ENCODE data around the gene GNAT2. TPM values are rescaled to one million over a fixed set of nuclear protein-coding genes. Genes with fewer than 3 reads are reported as not detected.
"Not testable (repeated sequence)": the region's sequence is repeated elsewhere in the genome, so short reads cannot be mapped to it uniquely, and the experiment has no call there.

GNAT2 gene
- total RNA-seq (2014; rRNA removed) = not detected in 2 replicates
- 0.10 TPM for polyA plus RNA-seq (2012)

DNA sequence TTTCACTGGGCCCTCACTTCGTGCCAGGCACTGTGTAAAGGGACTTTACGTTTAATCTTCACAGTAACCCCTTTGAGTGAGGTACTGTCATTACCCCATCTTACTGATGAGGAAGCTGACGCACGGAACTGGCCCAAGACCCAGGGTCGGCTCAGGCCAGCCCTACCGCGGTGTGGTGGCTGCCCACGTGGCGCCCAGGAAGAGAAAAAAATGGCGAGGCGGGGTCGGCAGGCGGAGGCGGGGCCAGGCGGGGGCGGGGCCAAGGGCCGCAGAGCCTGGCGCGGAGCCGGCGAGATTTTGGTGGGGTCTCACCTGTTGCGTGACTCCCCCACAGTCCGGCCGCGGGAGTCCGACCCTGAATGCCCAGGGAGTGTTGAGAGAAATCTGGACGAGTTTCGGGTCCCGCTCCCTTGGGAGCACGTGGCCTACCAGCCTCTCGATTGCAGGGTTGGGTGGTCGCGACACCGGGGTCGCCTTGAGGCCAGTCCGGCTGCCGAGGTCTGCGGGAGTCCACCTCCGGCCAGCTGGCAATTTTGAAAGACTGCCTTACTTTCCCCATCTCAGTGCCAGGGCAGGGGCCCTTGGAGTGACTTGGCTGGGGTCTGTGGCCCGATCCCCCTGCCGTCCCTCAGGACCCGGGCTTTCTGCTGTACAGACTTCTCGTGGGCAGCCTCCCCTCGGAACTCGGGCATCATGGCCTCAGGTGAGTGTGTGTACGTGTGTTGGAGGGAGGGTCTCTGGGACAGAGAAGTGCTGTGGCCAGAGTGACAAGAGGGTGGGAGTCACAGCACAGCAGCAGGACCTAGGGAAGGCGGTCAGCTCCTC lies at the start of gene GNAT2, which contains the start of gene AMPD2:
TSS of gene GNAT2 (minus strand) at position 41 of the 825 bp plus-strand sequence. CDS start 6,746 bp downstream, outside the sequence.
TSS of gene AMPD2 (plus strand) at position 262 of the 825 bp plus-strand sequence. CDS start 1,339 bp downstream, outside the sequence.
- peak; percentile 71 for DNase-seq (ENCODE audit: low read depth)

DNA sequence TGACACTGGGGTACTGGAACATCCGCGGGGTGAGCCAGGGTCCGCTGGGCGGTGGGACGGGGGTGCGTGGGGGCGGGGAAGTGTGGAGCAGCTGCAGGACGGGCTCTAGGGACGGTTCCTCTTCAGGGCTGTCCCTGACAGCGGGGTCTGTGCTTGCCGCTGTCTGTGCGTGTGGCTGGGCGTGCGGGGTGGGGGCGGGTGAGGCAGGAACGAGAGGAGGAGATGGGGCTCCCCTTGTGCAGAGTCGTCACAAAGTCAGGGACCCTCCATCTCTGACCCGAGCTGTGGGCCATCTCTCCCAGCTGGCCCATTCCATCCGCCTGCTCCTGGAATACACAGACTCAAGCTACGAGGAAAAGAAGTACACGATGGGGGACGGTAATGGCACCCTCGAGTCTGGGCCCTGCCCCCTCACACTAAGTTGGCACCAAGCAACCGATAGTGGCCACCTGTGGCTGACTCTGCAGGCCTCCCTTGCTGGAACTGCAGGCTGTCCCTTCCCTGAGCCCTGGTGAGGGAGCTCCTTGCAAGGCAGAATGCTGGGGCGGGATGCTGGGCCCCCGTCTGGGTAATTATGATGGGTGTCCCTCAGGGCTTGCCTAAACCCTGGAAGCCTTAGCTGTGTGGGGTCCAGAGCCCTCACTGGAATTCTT lies 48.8 kb upstream of the GNAT2 start:
- no peak for DNase-seq (ENCODE audit: low read depth)

GRCh38 chr1:109667452-109668122 lies 48.2 kb upstream of the GNAT2 start, which contains the start of gene GSTM2:
TSS of gene GSTM2 (plus strand) at chr1:109668057. CDS start at chr1:109668116, 59 bp downstream.
- peak; percentile 82 for DNase-seq (ENCODE audit: low read depth)

- DNase-seq (ENCODE audit: low read depth) = no peak
These were observed 45.3 kb upstream of the GNAT2 start for GRCh38 chr1:109664671-109665070.

GRCh38 chr1:109661391-109661790 lies 42.0 kb upstream of the GNAT2 start:
- DNase-seq (ENCODE audit: low read depth) = no peak

DNA sequence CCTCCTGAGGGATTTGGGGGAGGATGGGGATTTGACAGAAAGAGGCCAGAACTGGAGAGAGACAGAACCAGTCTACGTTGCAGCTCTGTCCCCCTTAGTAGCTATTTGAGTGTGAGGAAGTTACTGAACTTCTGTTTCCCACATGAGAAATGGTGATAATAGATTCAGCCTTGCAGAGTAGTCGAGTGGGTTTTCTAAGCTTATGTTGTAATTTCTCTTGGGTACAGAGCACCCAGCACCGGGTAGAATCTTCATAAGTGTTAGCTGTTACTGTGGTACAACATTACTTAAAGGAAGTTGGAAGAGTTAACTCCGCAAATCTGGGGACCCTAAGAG lies 41.2 kb upstream of the GNAT2 start:
- not testable (repeated sequence) for DNase-seq (ENCODE audit: low read depth)

DNA sequence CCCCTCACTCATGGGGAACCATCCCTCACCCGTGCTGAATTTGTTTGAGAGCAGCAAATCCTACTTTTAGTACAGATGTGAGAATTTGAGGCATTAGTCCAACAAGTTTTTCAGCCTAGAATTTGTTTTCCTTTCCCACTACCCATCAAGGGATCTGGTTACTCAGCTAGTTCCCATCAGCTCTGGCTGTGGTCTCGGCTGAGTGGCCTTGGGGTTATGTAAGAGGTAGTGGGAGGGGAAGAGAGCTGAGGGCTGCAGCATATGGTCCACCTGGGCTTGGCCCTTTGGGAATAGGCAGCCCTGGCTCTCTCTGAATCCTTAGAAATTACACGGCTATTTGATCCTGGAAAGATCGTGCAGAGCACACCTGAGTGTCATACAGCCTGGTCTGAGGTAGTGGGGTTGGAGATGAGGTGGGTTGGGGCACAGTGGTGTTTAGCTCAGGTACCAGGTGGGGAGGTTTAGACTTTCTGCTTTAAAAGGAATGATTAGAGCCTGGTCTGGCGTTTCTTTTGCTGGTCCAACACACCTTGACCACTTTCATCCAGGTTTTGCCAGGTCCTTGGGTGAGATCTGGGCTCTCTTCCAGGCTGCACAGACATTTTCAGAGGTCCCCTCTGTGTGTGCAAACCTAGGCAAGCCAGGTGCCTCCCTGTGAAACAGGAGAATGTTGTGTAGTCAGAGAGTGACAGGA lies 40.7 kb upstream of the GNAT2 start:
- no peak for DNase-seq (ENCODE audit: low read depth)

- no peak for DNase-seq (ENCODE audit: low read depth)
These were observed 39.7 kb upstream of the GNAT2 start for GRCh38 chr1:109659145-109659544.

DNA sequence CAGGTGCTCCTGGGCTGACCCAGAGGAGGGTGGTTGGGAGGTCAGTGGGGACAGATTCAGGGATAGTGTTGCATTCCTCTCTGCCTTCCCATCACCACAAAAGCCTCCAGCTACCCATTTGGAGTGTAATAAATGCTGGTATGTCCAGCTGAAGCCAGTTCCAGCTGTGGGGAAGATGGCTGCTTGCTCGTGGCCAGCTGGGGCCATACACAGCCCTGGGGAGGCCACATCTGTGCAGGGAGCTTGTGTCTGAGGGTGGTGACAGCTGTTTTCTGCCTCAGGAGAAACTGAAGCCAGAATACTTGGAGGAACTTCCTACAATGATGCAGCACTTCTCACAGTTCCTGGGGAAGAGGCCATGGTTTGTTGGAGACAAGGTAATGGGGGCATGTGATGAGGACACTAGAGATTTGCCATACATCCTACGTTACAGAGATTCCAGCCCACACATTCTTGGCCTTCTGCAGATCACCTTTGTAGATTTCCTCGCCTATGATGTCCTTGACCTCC lies 39.2 kb upstream of the GNAT2 start:
- no peak for DNase-seq (ENCODE audit: low read depth)

DNA sequence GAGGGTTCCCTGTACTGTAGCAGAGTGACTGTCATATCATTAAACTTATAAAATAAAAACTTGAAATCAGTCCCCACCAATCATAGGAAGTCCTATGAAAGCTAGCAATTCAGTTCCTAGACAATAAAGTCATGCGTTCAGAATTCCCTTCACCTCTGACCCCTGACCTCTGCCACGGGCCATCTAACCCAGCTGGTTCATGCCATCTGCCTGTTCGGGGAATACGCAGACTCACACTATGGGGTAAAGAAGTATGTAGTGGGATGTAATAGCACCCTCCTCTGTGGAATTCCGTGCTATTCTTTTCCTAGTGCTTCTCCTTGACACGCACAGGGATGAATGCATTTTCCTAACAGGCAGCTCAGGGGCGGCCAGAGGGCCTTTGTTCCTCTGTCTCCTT lies 38.6 kb upstream of the GNAT2 start:
- no peak for DNase-seq (ENCODE audit: low read depth)

DNA sequence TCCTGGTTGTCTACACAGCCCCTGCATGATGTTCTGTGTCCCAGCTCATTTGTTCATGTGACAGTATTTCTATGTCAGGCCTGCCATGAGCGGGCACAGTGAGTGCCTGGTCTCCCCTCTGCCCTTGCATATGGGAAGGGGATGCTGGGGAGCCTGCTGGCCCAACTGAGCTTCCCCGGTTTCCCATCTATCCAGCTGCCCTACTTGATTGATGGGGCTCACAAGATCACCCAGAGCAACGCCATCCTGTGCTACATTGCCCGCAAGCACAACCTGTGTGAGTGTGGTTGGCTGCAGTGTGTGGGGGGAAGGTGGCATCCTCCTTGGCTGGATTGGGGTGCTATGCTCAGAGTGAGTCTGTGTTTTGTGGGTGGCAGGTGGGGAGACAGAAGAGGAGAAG lies 38.0 kb upstream of the GNAT2 start:
- DNase-seq (ENCODE audit: low read depth) = no peak

- DNase-seq (ENCODE audit: low read depth) = peak; percentile 64
These were observed 36.5 kb upstream of the GNAT2 start, which contains the start of gene GSTM4 for GRCh38 chr1:109655615-109656519. TSS of gene GSTM4 (plus strand) at chr1:109656099. CDS start at chr1:109656390, 291 bp downstream.

DNA sequence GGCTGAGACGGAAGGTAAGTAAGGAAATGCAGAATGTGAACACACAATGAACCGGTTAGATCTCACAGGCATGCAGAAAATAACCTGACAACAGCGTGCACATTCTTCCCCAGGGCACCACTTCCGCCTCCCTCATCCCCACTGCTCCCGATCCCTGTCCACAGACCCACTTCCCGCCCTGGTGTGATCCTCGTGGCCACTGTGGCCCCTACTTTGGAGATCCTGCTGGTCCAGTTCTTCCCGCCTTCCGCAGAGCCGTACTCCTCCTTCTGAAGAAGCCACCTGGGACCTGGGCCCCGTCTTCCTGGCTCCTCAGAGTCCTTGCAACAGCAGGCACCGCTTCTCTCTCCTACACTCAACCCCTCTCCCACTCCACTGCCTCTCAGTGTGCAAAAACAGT lies 35.1 kb upstream of the GNAT2 start:
- no peak for DNase-seq (ENCODE audit: low read depth)

- no peak for DNase-seq (ENCODE audit: low read depth)
These were observed 33.9 kb upstream of the GNAT2 start for GRCh38 chr1:109653306-109653705.

DNA sequence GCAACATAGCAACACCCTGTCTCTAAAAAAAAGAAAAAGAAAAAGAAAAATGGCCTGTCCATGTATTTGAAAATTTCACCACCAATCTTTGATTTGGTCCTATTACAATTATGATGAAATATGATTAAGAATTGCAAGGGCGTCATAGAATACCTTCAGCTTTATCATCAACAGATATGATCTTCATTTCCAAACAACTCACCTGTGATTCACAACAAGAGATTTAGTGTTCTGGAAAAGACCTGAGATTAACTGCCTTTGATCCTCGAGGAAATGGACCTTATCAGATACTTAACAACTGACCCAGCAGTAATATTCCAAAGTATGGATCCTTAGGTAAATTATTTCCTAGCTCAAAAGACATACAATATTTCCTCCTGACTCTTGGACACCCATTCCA lies 33.0 kb upstream of the GNAT2 start:
- no peak for DNase-seq (ENCODE audit: low read depth)

- no peak for DNase-seq (ENCODE audit: low read depth)
These were observed 31.2 kb upstream of the GNAT2 start for GRCh38 chr1:109650609-109651008.

DNA sequence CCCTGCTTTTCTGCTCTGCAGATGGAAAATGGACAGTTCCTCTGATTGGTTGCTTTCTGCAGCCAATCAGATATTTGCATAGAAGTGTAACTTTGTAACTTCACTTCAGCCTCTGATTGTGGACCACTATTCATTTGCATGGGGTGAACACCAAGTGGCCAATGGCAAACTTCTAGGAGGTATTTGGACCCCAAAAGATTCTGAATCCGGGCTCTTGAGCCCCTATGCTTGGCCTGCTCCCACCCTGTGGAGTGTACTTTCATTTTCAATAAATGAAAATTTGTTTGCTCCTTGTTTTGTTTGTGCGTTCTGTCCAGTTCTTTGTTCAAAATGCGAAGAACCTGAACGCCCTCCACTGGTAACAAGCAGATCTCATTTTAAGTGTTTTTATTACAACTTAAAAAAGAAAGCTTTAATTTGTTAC lies 30.1 kb upstream of the GNAT2 start:
- peak; percentile 59 for DNase-seq (ENCODE audit: low read depth)

DNA sequence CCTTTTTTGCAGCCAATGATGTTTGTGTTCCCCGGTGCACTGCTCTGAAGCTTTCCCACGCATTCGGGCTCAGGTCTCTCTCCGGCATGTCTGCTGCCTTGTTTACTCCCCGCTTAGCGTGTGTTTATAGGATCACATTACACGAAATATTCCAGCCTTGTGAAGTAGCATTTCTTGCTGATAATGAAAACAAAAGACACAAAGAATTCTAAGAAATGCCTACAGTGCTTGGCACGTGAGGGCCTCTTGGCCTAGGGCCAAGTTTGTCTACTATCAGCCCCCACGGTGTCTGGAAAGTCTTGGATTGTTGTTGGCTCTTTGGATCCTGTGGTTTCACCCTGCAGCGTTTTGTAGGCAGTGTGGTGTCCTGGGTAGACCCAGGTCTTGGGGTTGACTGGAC lies 25.3 kb upstream of the GNAT2 start:
- no peak for DNase-seq (ENCODE audit: low read depth)

GRCh38 chr1:109643385-109644230 lies 24.2 kb upstream of the GNAT2 start:
- peak; percentile 55 for DNase-seq (ENCODE audit: low read depth)
